Aorta (tissue), 5 donors: Measurements from ENCODE around the gene SLC24A3. TPM values are rescaled to one million over a fixed set of nuclear protein-coding genes. Genes with fewer than 3 reads are reported as not detected.

Experiments used
- ATAC-seq: fragments of 200-7000 bp; cut with Tn5 transposase; one replicate; pipeline ENCODE4 v1.9.1; 2022; ENCODE audit warnings: moderate library complexity; ENCODE audit not compliant: low FRiP score
- DNase-seq, 2 donors: peaks; one replicate each; pipeline ENCODE4 v3.0.0-alpha.2; 2020
- H3K27ac ChIP-seq, 2 donors: one replicate each; pipeline ENCODE4 v1.5.1; 2013; ENCODE audit warnings: low read length in 2 of 2, mild to moderate bottlenecking in 2 of 2, moderate library complexity in 2 of 2, control low read depth in 1 of 2, inconsistent platforms in 1 of 2, low read depth in 1 of 2
- H3K27me3 ChIP-seq, 2 donors: one replicate each; pipeline ENCODE4 v1.6.1; 2013; ENCODE audit warnings: control low read depth in 1 of 2, low read length in 1 of 2, mild to moderate bottlenecking in 1 of 2, moderate library complexity in 1 of 2; ENCODE audit not compliant: insufficient read depth in 2 of 2, control insufficient read depth in 1 of 2
- H3K36me3 ChIP-seq, 2 donors: one replicate each; pipeline ENCODE4 v1.6.1; 2013; ENCODE audit warnings: control low read depth in 1 of 2, low read length in 1 of 2, mild to moderate bottlenecking in 1 of 2; ENCODE audit not compliant: insufficient read depth in 2 of 2, control insufficient read depth in 1 of 2
- H3K4me1 ChIP-seq, 2 donors: one replicate each; pipeline ENCODE4 v1.6.1; 2013; ENCODE audit warnings: low read length in 2 of 2, control low read depth in 1 of 2, mild to moderate bottlenecking in 1 of 2, moderate library complexity in 1 of 2; ENCODE audit not compliant: insufficient read depth in 2 of 2, control insufficient read depth in 1 of 2
- H3K4me3 ChIP-seq, 2 donors: one replicate each; pipeline ENCODE4 v1.5.1; 2013; ENCODE audit warnings: low read length in 2 of 2, control low read depth in 1 of 2, mild to moderate bottlenecking in 1 of 2
- H3K9me3 ChIP-seq: one replicate; pipeline ENCODE4 v1.6.1; 2013; ENCODE audit warnings: mild to moderate bottlenecking, low read length; ENCODE audit not compliant: control insufficient read depth
- WGBS, 2 donors: extraction: QIAGEN DNeasy Blood & Tissue Kit; methylation state at CpG; one replicate each; pipeline ENCODE4 v1.1.7; 2013; 5-methylcytosine and 5-hydroxymethylcytosine counted together
- intact Hi-C, 2 donors: fragments of 100-400 bp; cut with DNase I; formaldehyde crosslinking; loops; one replicate each; pipeline versions ENCODE4 v1.14.2 to v1.15.0; 2022
- polyA plus RNA-seq, 2 donors: library from polyadenylated mRNA; stranded (reverse); fragments of 200-250 nt; gene quantifications; one replicate each; pipeline ENCODE4 v1.2.3, GENCODE V29; 2013
- total RNA-seq, 2 donors: library from RNA; stranded (reverse); fragmentation: NEBNext Ultra II Directional; extraction: Animal tissue kit (Norgen Biotek cat#: 25700); gene quantifications; one replicate each; pipeline ENCODE4 v1.2.1, GENCODE V29; 2021
- donor health status: healthy with polysubstance abuse.
- donor health status: Bipolar disorder and iron deficiency.
- donor health status: DM: no; HTN: no; CAD: no.
- donor health status: DM: no; HTN: no; CAD: no.
- donor health status: DM: yes; HTN: yes; CAD: no.

The SLC24A3 gene
- total and polyA plus RNA-seq, 4 donors: 8.8 to 24.9 (median 19.1) TPM

GRCh38 chr20:19473216-19473921, 260.9 kb downstream of the SLC24A3 start:
- ATAC-seq (no peak), DNase-seq (no peak)
- Histone ChIP-seq H3K4me1 (no peaks in the 10 kb centered on the region), H3K27ac (no peak overlapping the region), H3K27me3 (no peaks in the 10 kb centered on the region), H3K4me3 (no peak overlapping the region), H3K9me3 (no peaks in the 10 kb centered on the region), H3K36me3 (no peaks in the 10 kb centered on the region)
- intact Hi-C loops: no loop called here
- 96 to 97% methylated on average over 8 of the region's 8 CpGs for WGBS, 2 donors

DNA sequence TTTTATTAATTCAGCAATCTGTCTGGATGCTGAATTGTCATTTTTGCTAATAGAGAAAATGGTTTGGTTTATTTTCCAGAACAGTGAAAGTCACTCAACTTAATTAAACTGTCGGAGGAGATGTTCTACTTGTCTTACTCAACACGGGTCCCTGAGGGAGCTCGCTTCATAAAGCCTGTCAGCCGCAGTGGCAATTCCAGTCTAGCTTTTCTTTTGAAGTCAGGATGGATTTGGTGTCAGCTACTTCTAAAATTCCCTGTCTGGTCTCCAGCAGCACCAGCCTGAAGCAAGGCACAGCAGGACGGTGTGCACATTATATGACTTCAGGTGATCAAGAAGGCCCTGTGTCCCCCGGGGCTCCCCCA, 261.5 kb downstream of the SLC24A3 start:
- H3K27me3 ChIP-seq: no peaks in the 10 kb centered on the region
- no peaks in the 10 kb centered on the region for H3K9me3 ChIP-seq
- DNase-seq (no peak), ATAC-seq (no peak)
- H3K4me3 ChIP-seq: no peak overlapping the region
- intact Hi-C loops: no loop called here
- no peaks in the 10 kb centered on the region for H3K4me1 ChIP-seq
- H3K36me3 ChIP-seq: no peaks in the 10 kb centered on the region
- 94 to 95% methylated on average over 6 of the region's 6 CpGs for WGBS, 2 donors
- H3K27ac ChIP-seq: no peak overlapping the region

GRCh38 chr20:19478320-19478895, 266.0 kb downstream of the SLC24A3 start:
- H3K27ac ChIP-seq: no peak overlapping the region
- ATAC-seq (no peak), DNase-seq (no peak)
- no peak overlapping the region for H3K4me3 ChIP-seq
- no peaks in the 10 kb centered on the region for H3K27me3 ChIP-seq
- H3K9me3 ChIP-seq: no peaks in the 10 kb centered on the region
- 96 to 100% methylated on average over 5 of the region's 5 CpGs for WGBS, 2 donors
- no peaks in the 10 kb centered on the region for H3K36me3 ChIP-seq
- H3K4me1 ChIP-seq: peaks cover 0 to 13% of the 10 kb centered on the region in 2 donors
- intact Hi-C loops: no loop called here

- no peaks in the 10 kb centered on the region for H3K36me3 ChIP-seq
- DNase-seq: no peak
- H3K4me3 ChIP-seq: no peak overlapping the region
- no peaks in the 10 kb centered on the region for H3K27me3 ChIP-seq
- 71 to 97% methylated on average over 2 of the region's 2 CpGs for WGBS, 2 donors
- H3K27ac ChIP-seq: no peak overlapping the region
- no peaks in the 10 kb centered on the region for H3K9me3 ChIP-seq
- peaks cover 0 to 13% of the 10 kb centered on the region in 2 donors for H3K4me1 ChIP-seq
- intact Hi-C loops: no loop called here
- no peak for ATAC-seq
Observed at GRCh38 chr20:19482726-19483125, 270.3 kb downstream of the SLC24A3 start.

GRCh38 chr20:19483309-19483708, 270.9 kb downstream of the SLC24A3 start:
- H3K4me1 ChIP-seq: peaks cover 0 to 13% of the 10 kb centered on the region in 2 donors
- DNase-seq (no peak), ATAC-seq (no peak)
- H3K9me3 ChIP-seq: no peaks in the 10 kb centered on the region
- H3K36me3 ChIP-seq: no peaks in the 10 kb centered on the region
- peak overlapping the region in 1 of 2 donors; percentile 5 for H3K27ac ChIP-seq
- no peak overlapping the region for H3K4me3 ChIP-seq
- intact Hi-C loops: no loop called here
- no peaks in the 10 kb centered on the region for H3K27me3 ChIP-seq

GRCh38 chr20:19486446-19486845, 274.0 kb downstream of the SLC24A3 start:
- DNase-seq (no peak), ATAC-seq (no peak)
- Histone ChIP-seq H3K4me1 (peaks cover 0 to 7% of the 10 kb centered on the region in 2 donors), H3K36me3 (no peaks in the 10 kb centered on the region), H3K9me3 (no peaks in the 10 kb centered on the region), H3K27ac (no peak overlapping the region), H3K27me3 (no peaks in the 10 kb centered on the region), H3K4me3 (no peak overlapping the region)
- WGBS, 2 donors: 93 to 94% methylated on average over 2 of the region's 2 CpGs
- intact Hi-C loops: no loop called here

DNA sequence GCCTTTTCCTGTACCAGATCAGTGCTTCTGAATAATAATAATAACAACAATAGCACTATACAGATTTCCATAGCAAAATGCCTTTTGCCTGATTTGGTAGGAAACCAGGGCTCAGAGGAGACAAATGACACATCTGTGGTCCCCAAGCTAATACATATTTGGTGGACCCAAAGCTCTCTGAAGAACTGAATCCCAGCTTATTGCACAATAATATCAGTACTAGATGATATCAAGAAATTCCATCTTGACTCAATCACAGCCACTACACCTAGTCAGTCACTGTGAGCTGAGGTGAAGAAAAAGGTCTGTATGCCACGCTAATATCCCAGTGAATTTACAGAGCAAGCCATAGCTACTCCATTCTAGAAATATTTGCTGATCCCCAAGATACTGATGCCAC, 275.0 kb downstream of the SLC24A3 start:
- H3K36me3 ChIP-seq: no peaks in the 10 kb centered on the region

DNA sequence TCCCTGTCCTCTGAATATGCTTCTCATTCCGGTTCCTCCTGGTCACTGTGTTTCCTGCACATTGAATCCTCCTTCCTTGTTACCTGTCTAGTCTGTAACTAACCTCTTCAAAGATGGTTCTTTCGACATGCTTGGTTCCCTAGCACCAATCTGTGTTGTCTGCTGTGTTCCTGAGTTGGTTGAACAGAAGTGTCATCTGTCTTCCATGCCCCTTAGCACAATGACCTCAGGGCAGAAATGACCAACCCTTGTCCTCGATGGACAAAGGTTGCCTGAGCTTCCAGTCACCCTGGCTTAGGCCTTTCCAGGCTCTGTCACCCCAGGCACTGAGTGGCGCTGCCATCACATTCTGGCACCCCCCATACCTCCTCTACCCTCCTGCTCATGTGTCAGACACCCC, 278.8 kb downstream of the SLC24A3 start:
- intact Hi-C loops: loop anchor here in 1 of 2 donors (10.0 kb wide), 1 partner anchor 126 kb away; no protein-coding TSS in a partner anchor
- no peak overlapping the region for H3K27ac ChIP-seq
- H3K4me1 ChIP-seq: peaks cover 5 to 8% of the 10 kb centered on the region in 2 donors
- no peak overlapping the region for H3K4me3 ChIP-seq
- ATAC-seq (no peak), DNase-seq (no peak)
- H3K9me3 ChIP-seq: no peaks in the 10 kb centered on the region
- no peaks in the 10 kb centered on the region for H3K27me3 ChIP-seq
- WGBS, 2 donors: 93 to 96% methylated on average over 4 of the region's 4 CpGs
- no peaks in the 10 kb centered on the region for H3K36me3 ChIP-seq

More for the DNA sequence above, 275.0 kb downstream of the SLC24A3 start:
- intact Hi-C loops: no loop called here
- no peak for ATAC-seq
- peaks cover 0 to 6% of the 10 kb centered on the region in 2 donors for H3K4me1 ChIP-seq
- DNase-seq: no peak
- no peaks in the 10 kb centered on the region for H3K9me3 ChIP-seq
- no peaks in the 10 kb centered on the region for H3K27me3 ChIP-seq
- 95 to 98% methylated on average over 1 of the region's 1 CpG for WGBS, 2 donors
- no peak overlapping the region for H3K4me3 ChIP-seq
- no peak overlapping the region for H3K27ac ChIP-seq

DNA sequence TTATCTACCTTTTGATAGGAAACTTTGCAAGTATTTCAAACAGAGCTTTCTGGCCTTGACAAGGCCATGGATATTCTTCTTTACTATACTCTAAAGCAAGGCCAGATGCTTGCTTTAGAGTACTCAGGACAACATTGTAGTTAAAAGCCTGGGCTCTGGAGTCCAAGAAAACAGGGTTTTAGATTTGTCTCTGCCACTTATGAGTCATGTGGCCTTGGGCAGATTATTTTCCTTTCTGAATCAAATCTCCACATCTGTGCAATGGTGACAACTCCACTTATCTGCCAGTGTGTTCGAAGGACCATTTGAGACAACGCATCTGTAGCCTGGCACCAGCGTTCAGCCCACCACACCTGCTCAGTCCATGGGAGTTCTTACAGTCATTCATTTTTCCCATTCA, 279.7 kb downstream of the SLC24A3 start:
- WGBS, 2 donors: 30 to 31% methylated on average over 3 of the region's 3 CpGs
- Histone ChIP-seq H3K27me3 (no peaks in the 10 kb centered on the region), H3K36me3 (no peaks in the 10 kb centered on the region), H3K4me1 (peaks cover 5 to 9% of the 10 kb centered on the region in 2 donors), H3K4me3 (no peak overlapping the region), H3K27ac (peak overlapping the region in 1 of 2 donors; percentile 81), H3K9me3 (no peaks in the 10 kb centered on the region)
- ATAC-seq (no peak), DNase-seq (no peak)
- intact Hi-C loops: loop anchor here in 1 of 2 donors (2.0 to 10.0 kb wide), 2 partner anchors 127 to 281 kb away; no protein-coding TSS in a partner anchor
